Glomerular visceral epithelial cell (primary cell): ENCODE measurements around the gene ARHGAP33.
"Not testable (repeated sequence)": the region's sequence is repeated elsewhere in the genome, so short reads cannot be mapped to it uniquely, and the experiment has no call there.

Experiments
- DNase-seq: peaks from one replicate; pipeline ENCODE4 v3.0.0-alpha.2; 2016; ENCODE audit errors: extremely low spot score

ARHGAP33 gene

GRCh38 chr19:35755550-35756376 is 19.6 kb upstream of the ARHGAP33 start:
- DNase-seq = no peak

- no peak for DNase-seq
Observed at GRCh38 chr19:35756377-35757230, 18.8 kb upstream of the ARHGAP33 start, which contains the start of gene HSPB6. Gene HSPB6 (minus strand): TSS chr19:35757029. CDS start chr19:35757008, 21 bp downstream.

GRCh38 chr19:35757231-35757748 is 18.1 kb upstream of the ARHGAP33 start:
- peak; percentile 71 for DNase-seq

- peak; percentile 99 for DNase-seq
Observed at GRCh38 chr19:35757749-35758608, 17.4 kb upstream of the ARHGAP33 start, which contains the start of gene PROSER3. Gene PROSER3 (plus strand): TSS chr19:35758176. CDS start chr19:35758216, 40 bp downstream.

- DNase-seq = no peak
Observed at GRCh38 chr19:35759697-35760096, 15.7 kb upstream of the ARHGAP33 start.

GRCh38 chr19:35760711-35761349 is 14.5 kb upstream of the ARHGAP33 start:
- DNase-seq = peak; percentile 35

- DNase-seq = no peak
Observed at GRCh38 chr19:35764432-35765315, 10.7 kb upstream of the ARHGAP33 start.

- no peak for DNase-seq
Observed at GRCh38 chr19:35766571-35767104, 8.7 kb upstream of the ARHGAP33 start.

- DNase-seq = peak; percentile 70
Observed at GRCh38 chr19:35767288-35768081, 7.9 kb upstream of the ARHGAP33 start.

- DNase-seq = no peak
Observed at GRCh38 chr19:35768082-35768421, 7.3 kb upstream of the ARHGAP33 start.

- not testable (repeated sequence) for DNase-seq
Observed at GRCh38 chr19:35772362-35772761, 3.0 kb upstream of the ARHGAP33 start.

- DNase-seq = peak; percentile 75
Observed at GRCh38 chr19:35773020-35773806, 2.2 kb upstream of the ARHGAP33 start.

- DNase-seq = no peak
Observed at GRCh38 chr19:35774274-35775045, 904 bp upstream of the ARHGAP33 start.

- no peak for DNase-seq
Observed at GRCh38 chr19:35775046-35775297, 392 bp upstream of the ARHGAP33 start.

GRCh38 chr19:35776102-35776788 is 881 bp downstream of the ARHGAP33 start:
- no peak for DNase-seq

GRCh38 chr19:35777086-35777841 is 1.9 kb downstream of the ARHGAP33 start:
- no peak for DNase-seq
